Naive B cell (primary cell): Measurements from ENCODE around the gene CEP104. TPM values are rescaled to one million over a fixed set of nuclear protein-coding genes. Genes with fewer than 3 reads are reported as not detected.

Source experiments
- ATAC-seq, 2 donors: fragments of 150-1000 bp; cut with Tn5 transposase; 2 replicates each; pipeline ENCODE4 v1.10.0; 2021; ENCODE audit warnings: low read depth in 2 of 2, mild to moderate bottlenecking in 2 of 2, moderate library complexity in 2 of 2
- DNase-seq: peaks from one replicate; pipeline ENCODE4 v3.0.0; 2022
- H3K27ac Mint-ChIP-seq, 6 donors: one replicate each; pipeline ENCODE4 v1.8.0; 2020 to 2022; ENCODE audit warnings: mild to moderate bottlenecking in 6 of 6, mixed read lengths in 6 of 6, moderate library complexity in 5 of 6, inconsistent platforms in 2 of 6
- H3K27me3 Mint-ChIP-seq, 3 donors: one replicate each; pipeline ENCODE4 v1.8.0; 2021 to 2022; ENCODE audit warnings: mixed read lengths in 3 of 3, mild to moderate bottlenecking in 1 of 3
- H3K36me3 Mint-ChIP-seq, 2 donors: one replicate each; pipeline ENCODE4 v1.8.0; 2020 to 2022; ENCODE audit warnings: mixed read lengths in 2 of 2, inconsistent platforms in 1 of 2, mild to moderate bottlenecking in 1 of 2
- H3K4me1 Mint-ChIP-seq, 3 donors: one replicate each; pipeline ENCODE4 v1.8.0; 2020 to 2022; ENCODE audit warnings: mixed read lengths in 3 of 3, inconsistent platforms in 1 of 3, mild to moderate bottlenecking in 1 of 3, moderate library complexity in 1 of 3
- H3K4me3 Mint-ChIP-seq, 8 donors: one replicate each; pipeline ENCODE4 v1.8.0; 2020 to 2022; ENCODE audit warnings: mild to moderate bottlenecking in 8 of 8, mixed read lengths in 8 of 8, moderate library complexity in 8 of 8, inconsistent platforms in 2 of 8
- H3K9me3 Mint-ChIP-seq, 7 donors: one replicate each; pipeline ENCODE4 v1.8.0; 2020 to 2022; ENCODE audit warnings: mixed read lengths in 7 of 7, mild to moderate bottlenecking in 5 of 7, inconsistent platforms in 2 of 7, moderate library complexity in 1 of 7
- polyA plus RNA-seq, 6 donors: library from polyadenylated mRNA; unstranded; fragments of 300-500 nt; fragmentation: Illumina TruSeq; gene quantifications; one replicate each; pipeline ENCODE4 v1.2.3, GENCODE V29; 2021; ENCODE audit warnings: low read depth in 6 of 6

CEP104 gene
- polyA plus RNA-seq, 6 donors from 2014 or later, result 8.1 to 34.6 (median 17.5) TPM

DNA sequence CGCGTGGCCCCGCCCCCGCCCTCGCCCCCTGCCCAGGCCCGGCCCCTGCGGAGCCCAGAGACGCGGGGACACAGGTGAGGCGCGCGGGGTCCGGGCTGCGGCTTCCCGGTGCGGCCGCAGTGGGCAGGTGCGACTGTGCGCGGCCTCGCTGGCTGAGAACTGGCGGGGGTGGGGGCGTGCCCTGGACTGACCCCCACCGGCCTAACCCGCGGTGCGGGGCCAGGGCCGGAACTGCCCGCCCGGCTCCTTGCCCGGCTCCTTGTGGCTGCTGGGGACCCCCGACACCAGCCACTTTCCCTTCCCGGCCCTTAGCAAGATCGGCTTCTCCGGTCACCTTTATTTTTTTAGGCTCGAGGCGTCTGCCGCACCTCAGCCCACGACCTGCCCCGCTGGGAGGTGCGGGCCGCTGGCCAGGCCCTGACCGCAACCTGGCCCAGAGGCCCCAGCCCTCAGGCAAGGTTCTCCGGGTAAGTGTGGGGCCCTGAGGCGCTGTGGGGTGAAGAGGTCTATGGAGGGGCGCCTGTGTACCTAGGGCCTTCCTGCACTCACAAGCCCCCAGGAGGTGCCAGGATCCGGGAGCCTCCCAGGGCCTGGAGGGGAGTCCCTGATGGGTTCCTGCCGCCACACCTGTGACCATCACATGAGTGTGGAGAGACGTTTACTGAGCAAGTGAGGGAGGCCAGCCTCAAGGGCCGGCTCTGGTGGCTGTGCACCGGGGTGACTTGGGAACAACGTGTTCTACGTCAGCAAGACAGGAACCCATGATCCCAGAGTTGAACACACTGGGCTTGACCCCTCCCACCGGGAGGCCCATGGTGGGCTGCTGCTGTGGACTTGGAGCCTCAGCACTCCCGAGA is 84.1 kb downstream of the CEP104 start, which contains the start of gene SMIM1:
SMIM1 (plus strand) TSS at position 35 of the 857 bp plus-strand sequence. CDS start 2,625 bp downstream, outside the sequence.
- Mint-ChIP-seq H3K27me3 (peaks cover 0 to under 1% (median 0%) of the 10 kb centered on the region in 3 donors), H3K27ac (peak within 1 kb of the TSS in 3 of 6 donors; percentile 26 to 71 (median 37)), H3K36me3 (no peaks in the 10 kb centered on the region)

DNA sequence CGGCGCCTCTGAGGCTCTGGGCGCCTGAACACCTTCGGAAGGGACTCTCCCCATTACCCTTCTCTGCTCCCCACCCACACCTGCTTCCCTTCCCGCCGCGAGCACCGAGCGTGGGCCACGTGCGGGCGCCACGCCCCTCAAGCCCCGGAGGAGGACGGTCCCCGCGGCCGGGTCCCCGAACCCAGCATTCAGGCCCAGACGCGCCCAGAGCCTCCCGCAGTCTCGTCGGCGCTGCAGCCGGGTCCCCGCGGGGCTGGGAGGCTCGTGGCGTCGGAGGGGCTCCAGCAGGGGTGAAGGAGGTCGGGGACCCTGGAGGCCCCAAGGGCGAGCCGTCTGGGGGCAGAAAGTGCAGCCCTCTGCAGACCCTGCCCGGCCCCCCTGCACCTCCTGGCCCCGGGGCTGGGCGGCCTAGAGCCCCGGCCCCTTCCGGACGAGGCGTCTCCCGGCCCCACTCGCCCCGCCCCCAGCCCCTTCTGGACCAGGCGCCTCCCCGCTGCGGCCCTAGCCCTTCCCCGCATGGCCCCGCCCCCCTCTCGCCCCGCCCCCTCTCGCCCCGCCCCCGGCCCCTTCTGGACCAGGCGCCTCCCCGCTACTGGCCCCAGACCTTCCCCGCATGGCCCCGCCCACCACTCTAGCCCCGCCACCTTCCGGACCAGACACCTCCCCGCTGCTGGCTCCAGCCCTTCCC is 84.8 kb downstream of the CEP104 start:
- peak overlapping the region; percentile 74 to 89 (median 78) for H3K4me3 Mint-ChIP-seq
- H3K4me1 Mint-ChIP-seq, result peaks cover 17 to 34% (median 28%) of the 10 kb centered on the region in 3 donors
- no peaks in the 10 kb centered on the region for H3K36me3 Mint-ChIP-seq
- H3K27me3 Mint-ChIP-seq, result peaks cover 0 to 8% (median 6%) of the 10 kb centered on the region in 3 donors
- peak overlapping the region in 3 of 6 donors; percentile 26 to 71 (median 37) for H3K27ac Mint-ChIP-seq
- ATAC-seq (peak; percentile 77 to 79), DNase-seq (peak; percentile 90)
- no peaks in the 10 kb centered on the region for H3K9me3 Mint-ChIP-seq

More for the DNA sequence above, 84.1 kb downstream of the CEP104 start, which contains the start of gene SMIM1:
- DNase-seq (no peak), ATAC-seq (no peak)
- Mint-ChIP-seq H3K4me3 (peak within 1 kb of the TSS; percentile 74 to 89 (median 80)), H3K9me3 (no peaks in the 10 kb centered on the region), H3K4me1 (peaks cover 17 to 34% (median 28%) of the 10 kb centered on the region in 3 donors)

DNA sequence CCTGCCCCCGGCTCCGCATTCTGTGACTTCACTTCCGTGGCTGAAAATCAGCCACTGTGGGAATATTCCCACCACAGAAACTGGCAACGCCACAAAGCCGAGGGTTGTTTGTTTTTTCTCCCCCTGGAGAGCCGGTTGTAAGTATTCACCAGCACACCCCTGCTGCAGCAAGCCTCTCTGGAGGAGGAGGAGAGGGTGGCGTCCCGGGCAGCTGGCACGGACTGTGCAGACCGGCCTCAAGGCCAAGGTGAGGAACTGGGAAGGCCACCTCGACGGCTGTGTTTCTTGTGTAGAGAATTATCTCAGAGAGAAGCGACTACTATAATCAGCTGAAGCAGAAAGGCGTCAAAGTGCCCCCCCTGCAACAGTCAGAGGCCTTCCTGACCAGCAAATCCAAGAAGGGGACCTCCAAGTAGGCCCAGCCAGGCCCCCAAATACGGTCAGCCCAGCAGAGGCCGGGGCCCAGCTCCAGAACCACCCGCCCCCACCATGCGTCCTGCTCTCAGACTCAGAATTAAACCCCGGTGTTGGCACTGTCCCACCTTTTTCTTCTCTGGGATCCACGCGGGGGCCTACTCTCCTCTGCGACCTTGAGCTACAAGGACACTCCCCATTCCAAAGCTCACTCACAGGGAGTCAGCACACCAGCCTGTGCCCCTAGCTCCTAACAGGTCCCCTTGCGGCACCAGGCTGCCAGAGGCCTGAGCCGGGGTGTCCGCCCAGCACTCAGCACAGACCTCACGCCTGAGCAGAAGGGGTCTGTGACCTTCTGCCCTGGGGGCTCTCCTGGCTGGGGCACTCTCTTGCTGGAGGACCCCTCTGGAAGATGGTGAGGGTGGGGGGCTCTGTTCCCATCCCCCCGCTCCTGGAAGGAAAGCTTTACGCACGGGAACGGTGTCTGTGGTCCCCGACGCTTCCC is 85.6 kb downstream of the CEP104 start:
- peaks cover under 1 to 13% (median 10%) of the 10 kb centered on the region in 3 donors for H3K27me3 Mint-ChIP-seq
- H3K36me3 Mint-ChIP-seq, result no peaks in the 10 kb centered on the region
- H3K9me3 Mint-ChIP-seq, result no peaks in the 10 kb centered on the region
- DNase-seq (no peak), ATAC-seq (no peak)
- peak overlapping the region; percentile 70 to 89 (median 78) for H3K4me3 Mint-ChIP-seq
- H3K27ac Mint-ChIP-seq, result peak overlapping the region in 4 of 6 donors; percentile 26 to 71 (median 42)
- H3K4me1 Mint-ChIP-seq, result peaks cover 17 to 28% (median 27%) of the 10 kb centered on the region in 3 donors

DNA sequence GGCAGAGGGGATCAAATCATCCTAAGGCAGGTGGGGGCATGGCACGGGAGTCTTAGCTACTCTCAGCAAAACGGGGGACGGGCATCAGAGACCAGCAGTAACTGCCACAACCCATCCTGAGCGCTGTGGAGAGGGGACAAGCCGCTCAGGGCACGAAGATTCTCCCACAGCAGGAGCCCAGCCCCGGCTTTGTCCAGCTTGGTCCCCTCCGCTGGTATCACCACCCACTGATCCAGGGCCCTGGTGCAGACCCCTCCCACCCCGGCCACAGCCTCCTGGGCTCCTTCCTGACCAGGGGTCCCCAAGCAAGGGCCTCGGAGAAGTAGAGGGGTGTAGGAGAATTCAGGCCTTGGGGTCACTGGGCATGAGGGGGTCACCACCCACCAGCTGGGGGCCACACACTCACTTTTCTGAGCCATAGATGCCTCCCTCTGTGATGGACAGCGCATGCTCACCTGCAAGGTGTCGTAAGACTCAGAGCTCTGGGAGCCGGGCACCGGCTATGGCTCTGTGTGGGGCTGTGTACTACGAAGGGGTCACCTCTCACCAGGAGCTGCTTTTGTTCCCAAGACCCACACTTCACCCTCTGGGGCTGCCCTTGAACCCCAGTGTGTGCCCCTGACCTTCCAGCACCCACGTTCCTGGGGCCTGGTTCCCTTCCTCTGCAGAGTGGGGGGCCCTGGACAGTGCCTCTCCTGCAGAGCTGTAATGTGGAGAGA is 86.8 kb downstream of the CEP104 start:
- no peak overlapping the region for H3K27ac Mint-ChIP-seq
- H3K27me3 Mint-ChIP-seq, result peaks cover 6 to 19% (median 15%) of the 10 kb centered on the region in 3 donors
- H3K4me3 Mint-ChIP-seq, result peak overlapping the region in 7 of 8 donors; percentile 20 to 85 (median 70)
- no peaks in the 10 kb centered on the region for H3K36me3 Mint-ChIP-seq
- H3K9me3 Mint-ChIP-seq, result no peaks in the 10 kb centered on the region
- ATAC-seq, result no peak
- no peak for DNase-seq
- peaks cover 12 to 22% (median 15%) of the 10 kb centered on the region in 3 donors for H3K4me1 Mint-ChIP-seq

DNA sequence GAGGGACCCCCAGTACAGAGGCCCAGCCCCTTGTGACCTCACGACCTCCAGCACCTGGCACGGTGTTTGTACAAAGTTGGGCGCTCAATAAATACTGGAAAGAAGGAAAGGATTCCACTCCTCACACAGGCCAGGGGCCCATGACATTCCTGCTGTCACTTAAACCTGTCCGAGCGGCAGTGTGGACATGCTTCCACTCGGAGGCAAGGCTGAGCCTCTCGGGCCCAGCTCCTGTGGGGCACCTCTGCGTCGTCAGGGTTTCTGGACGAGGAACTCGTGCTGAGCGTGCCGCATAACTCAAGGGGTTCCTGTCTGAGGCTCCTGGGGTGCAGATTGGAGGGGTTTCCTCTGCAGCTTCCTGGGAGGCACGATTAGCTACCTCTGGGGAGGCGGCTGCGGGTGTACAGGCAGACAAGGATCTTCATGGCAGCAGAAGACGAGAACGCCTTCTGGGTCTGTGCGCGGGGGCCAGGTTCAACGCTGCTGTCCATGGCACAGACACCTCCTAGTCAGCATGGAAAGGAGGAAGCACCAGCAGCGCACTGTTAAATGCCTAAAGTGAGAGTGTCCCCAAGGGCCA is 88.1 kb downstream of the CEP104 start:
- peaks cover 9 to 18% (median 12%) of the 10 kb centered on the region in 3 donors for H3K4me1 Mint-ChIP-seq
- peaks cover 12 to 26% (median 23%) of the 10 kb centered on the region in 3 donors for H3K27me3 Mint-ChIP-seq
- H3K4me3 Mint-ChIP-seq, result peak overlapping the region in 1 of 8 donors; percentile 15
- peaks cover 0 to 1% (median 0%) of the 10 kb centered on the region in 7 donors for H3K9me3 Mint-ChIP-seq
- no peaks in the 10 kb centered on the region for H3K36me3 Mint-ChIP-seq
- H3K27ac Mint-ChIP-seq, result no peak overlapping the region
- DNase-seq (no peak), ATAC-seq (no peak)

DNA sequence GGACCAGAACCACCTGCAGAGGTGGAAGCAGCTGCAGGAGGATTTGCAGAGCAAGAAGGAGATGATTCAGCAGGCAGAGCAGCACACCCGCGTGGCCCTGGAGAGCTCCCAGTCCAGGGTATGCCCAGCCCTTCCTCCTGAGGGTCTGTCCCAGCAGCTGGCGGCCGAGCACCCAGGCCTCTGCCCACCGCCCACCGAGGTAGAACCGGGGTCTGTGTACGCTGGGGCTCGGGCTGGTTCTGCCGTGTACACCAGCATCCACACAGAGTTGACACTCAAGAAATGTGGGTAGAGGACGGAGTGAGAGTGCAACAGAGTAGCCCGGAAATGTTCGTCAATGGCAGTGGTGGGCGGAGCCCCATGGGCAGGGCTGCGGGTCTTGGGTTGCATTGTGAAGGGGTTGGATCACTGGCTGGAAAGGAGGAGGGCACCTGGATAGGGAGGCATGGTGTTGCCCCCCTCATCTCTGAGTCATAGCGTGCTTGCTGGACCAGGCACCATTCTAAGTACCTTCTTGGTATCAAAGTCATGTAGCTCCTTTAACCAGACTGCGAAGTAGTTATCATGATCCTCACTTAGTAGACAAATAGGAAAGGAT is 89.6 kb downstream of the CEP104 start:
- H3K4me3 Mint-ChIP-seq, result peak overlapping the region in 1 of 8 donors; percentile 65
- ATAC-seq, result no peak
- H3K27ac Mint-ChIP-seq, result no peak overlapping the region
- H3K27me3 Mint-ChIP-seq, result peaks cover 12 to 34% (median 26%) of the 10 kb centered on the region in 3 donors
- no peaks in the 10 kb centered on the region for H3K36me3 Mint-ChIP-seq
- H3K9me3 Mint-ChIP-seq, result peaks cover 0 to 1% (median 0%) of the 10 kb centered on the region in 7 donors
- no peak for DNase-seq
- H3K4me1 Mint-ChIP-seq, result peaks cover 6 to 14% (median 9%) of the 10 kb centered on the region in 3 donors

DNA sequence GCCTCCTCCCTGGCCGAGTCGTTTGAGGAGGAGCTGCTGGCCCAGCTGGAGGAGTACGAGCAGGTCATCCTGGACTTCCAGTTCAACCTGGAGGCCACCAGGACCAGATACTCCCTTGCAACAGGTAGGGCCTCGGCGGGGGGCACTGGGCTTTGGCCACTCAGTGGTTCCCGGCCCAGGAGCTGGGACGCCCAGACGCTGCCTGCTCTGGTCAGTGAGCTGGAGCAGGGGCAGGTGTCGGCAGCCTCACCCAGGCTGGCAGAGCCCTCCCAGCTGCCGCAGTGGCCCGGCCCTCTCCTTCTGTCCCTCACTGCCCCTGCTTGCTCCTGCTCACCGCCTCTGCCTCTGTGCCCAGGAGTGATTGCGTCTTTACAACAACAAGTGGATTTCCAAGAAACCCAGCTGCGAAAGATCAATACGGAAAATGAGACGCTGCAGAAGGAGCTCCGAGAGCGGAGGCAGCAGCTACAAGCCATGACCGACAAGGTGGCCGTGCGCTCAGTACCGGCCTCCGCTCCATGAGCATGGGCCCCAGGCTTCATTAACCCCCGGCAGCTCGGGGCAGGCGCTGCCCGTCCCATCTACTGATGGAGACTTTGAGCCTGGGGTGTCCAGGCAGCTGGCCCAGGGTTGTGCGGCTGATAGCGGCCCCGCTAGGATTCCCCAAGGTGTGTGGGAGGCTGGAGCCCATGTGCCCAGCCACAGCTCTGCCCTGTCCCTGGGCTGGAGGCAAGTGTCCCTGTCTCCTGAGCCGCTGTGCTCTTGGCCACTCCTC is 93.5 kb downstream of the CEP104 start:
- Mint-ChIP-seq H3K36me3 (peaks cover 0 to 8% of the 10 kb centered on the region in 2 donors), H3K27ac (peak overlapping the region in 1 of 6 donors; percentile 38), H3K4me3 (no peak overlapping the region), H3K4me1 (no peaks in the 10 kb centered on the region), H3K27me3 (peaks cover 29 to 63% (median 46%) of the 10 kb centered on the region in 3 donors), H3K9me3 (peaks cover 2 to 12% (median 6%) of the 10 kb centered on the region in 7 donors)
- ATAC-seq, result no peak
- no peak for DNase-seq

DNA sequence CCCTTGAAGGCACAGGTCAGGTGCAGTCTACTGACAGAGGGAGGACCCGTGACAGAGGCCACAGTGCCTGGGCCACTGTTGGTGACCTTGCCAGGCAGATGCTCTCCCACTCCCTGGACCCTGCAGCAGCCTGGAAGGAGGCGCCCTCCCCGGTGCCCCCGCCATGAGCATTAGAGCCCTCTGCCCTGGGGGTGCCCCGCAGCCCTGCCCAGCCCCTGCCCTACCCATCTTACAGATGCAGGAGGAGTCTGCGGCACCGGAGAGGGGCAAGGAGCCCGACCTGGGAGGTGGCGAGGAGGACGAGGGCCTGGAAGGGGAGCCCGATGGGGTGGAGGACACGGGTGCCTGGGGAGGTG is 94.2 kb downstream of the CEP104 start:
- Mint-ChIP-seq H3K27me3 (peaks cover 29 to 63% (median 44%) of the 10 kb centered on the region in 3 donors), H3K4me1 (no peaks in the 10 kb centered on the region), H3K36me3 (peaks cover 0 to 8% of the 10 kb centered on the region in 2 donors), H3K9me3 (peaks cover 2 to 12% (median 6%) of the 10 kb centered on the region in 7 donors), H3K4me3 (no peak overlapping the region), H3K27ac (no peak overlapping the region)
- DNase-seq (no peak), ATAC-seq (no peak)

DNA sequence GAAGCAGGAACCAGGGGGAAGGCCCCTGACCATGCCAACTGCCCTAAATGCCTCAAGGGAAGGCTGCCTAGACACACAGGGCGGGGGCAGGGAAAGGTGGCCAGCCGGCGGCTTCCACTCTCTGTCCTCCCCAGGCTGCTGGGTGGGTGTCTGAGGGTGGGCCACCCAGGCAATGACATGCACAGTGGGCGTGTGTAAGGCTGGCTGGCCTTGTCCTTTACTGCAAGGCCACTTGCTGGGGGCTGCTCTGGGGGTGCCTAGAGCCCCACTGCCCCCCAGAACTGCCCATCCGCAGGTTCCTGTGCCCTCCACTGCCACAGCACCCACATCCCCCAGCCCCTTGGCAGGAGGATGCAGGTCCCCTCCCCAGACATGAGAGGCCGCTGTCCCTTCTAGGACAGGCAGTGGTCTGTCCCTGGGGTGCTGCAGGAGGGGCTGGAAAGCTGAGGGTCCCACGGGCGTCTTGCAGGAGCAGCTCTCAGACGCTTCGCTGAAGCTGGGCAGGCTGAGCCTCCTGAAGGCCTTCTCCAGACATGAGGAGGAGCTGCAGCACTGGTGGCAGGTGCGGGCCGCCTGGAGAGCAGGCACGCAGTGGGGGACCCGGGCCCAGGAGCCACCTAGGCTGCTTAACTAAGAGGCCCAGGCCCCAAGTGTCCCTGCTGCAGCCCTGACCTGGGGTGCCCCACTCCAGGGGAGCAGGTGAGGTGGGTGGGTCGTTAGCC is 94.7 kb downstream of the CEP104 start:
- ATAC-seq (no peak), DNase-seq (no peak)
- Mint-ChIP-seq H3K9me3 (peaks cover 2 to 12% (median 6%) of the 10 kb centered on the region in 7 donors), H3K4me1 (no peaks in the 10 kb centered on the region), H3K36me3 (peaks cover 0 to 8% of the 10 kb centered on the region in 2 donors), H3K27ac (no peak overlapping the region), H3K4me3 (no peak overlapping the region), H3K27me3 (peaks cover 29 to 59% (median 39%) of the 10 kb centered on the region in 3 donors)
